ENCODE results near the gene DDR1.
"Not testable (repeated sequence)": the region's sequence is repeated elsewhere in the genome, so short reads cannot be mapped to it uniquely, and the experiment has no call there.

DDR1 gene

GRCh38 chr6:30883685-30884520 lies at the start of gene DDR1:
Gene DDR1 (plus strand): TSS chr6:30884519. CDS start chr6:30888730, 4,211 bp downstream.
- peak; percentile 15 for DNase-seq

- no peak for DNase-seq
Observed at GRCh38 chr6:30834646-30835045, 49.7 kb upstream of the DDR1 start.

- DNase-seq: no peak
Observed at GRCh38 chr6:30835576-30835975, 48.7 kb upstream of the DDR1 start.

GRCh38 chr6:30836431-30836866 lies 47.9 kb upstream of the DDR1 start:
- DNase-seq: no peak

- DNase-seq: no peak
Observed at GRCh38 chr6:30836957-30837356, 47.4 kb upstream of the DDR1 start.

GRCh38 chr6:30837432-30837831 lies 46.9 kb upstream of the DDR1 start:
- no peak for DNase-seq

GRCh38 chr6:30837870-30838269 lies 46.4 kb upstream of the DDR1 start:
- no peak for DNase-seq

- no peak for DNase-seq
Observed at GRCh38 chr6:30839671-30840070, 44.6 kb upstream of the DDR1 start.

GRCh38 chr6:30840084-30840934 lies 44.0 kb upstream of the DDR1 start:
- DNase-seq: no peak

GRCh38 chr6:30840935-30841643 lies 43.2 kb upstream of the DDR1 start:
- DNase-seq: no peak

- DNase-seq: no peak
Observed at GRCh38 chr6:30841644-30842504, 42.4 kb upstream of the DDR1 start.

- no peak for DNase-seq
Observed at GRCh38 chr6:30842754-30843610, 41.3 kb upstream of the DDR1 start.

- DNase-seq: no peak
Observed at GRCh38 chr6:30843611-30843998, 40.7 kb upstream of the DDR1 start.

GRCh38 chr6:30844118-30844535 lies 40.2 kb upstream of the DDR1 start:
- DNase-seq: no peak

- no peak for DNase-seq
Observed at GRCh38 chr6:30845183-30845582, 39.1 kb upstream of the DDR1 start.

GRCh38 chr6:30847421-30847970 lies 36.8 kb upstream of the DDR1 start:
- DNase-seq: no peak

- DNase-seq: no peak
Observed at GRCh38 chr6:30847971-30848436, 36.3 kb upstream of the DDR1 start.

GRCh38 chr6:30849903-30850651 lies 34.2 kb upstream of the DDR1 start:
- peak; percentile 2 for DNase-seq

- DNase-seq: not testable (repeated sequence)
Observed at GRCh38 chr6:30852459-30852858, 31.9 kb upstream of the DDR1 start.

Data from inflammatory macrophage treated with lipopolysaccharide for 4 hours (primary cell).